ENCODE data around the gene PLA2G12B. TPM values are rescaled to one million over a fixed set of nuclear protein-coding genes. Genes with fewer than 3 reads are reported as not detected.

The PLA2G12B gene
- total RNA-seq = not detected in 2 replicates

GRCh38 chr10:72954596-72955554, at the start of gene PLA2G12B:
Gene PLA2G12B (minus strand): TSS chr10:72954806. CDS start chr10:72954685, 121 bp downstream.

GRCh38 chr10:72893136-72893798, 61.3 kb downstream of the PLA2G12B start, which contains the start of gene OIT3:
Gene OIT3 (plus strand): TSS chr10:72893739. CDS start chr10:72893799, 60 bp downstream.

Other genes with a start within 250 kb of the PLA2G12B start
- 0.19 TPM in 1 of 2 replicates, not detected in the other for gene OIT3, start 61.1 kb downstream of the PLA2G12B start, total RNA-seq
- 82.1 and 113 TPM in 2 replicates for gene P4HA1, start 142.1 kb upstream of the PLA2G12B start, total RNA-seq
- gene NUDT13, start 155.6 kb upstream of the PLA2G12B start, total RNA-seq = 1.3 and 2.0 TPM in 2 replicates
- gene ECD, start 213.2 kb upstream of the PLA2G12B start, total RNA-seq = 38.2 and 53.2 TPM in 2 replicates
- 24.0 and 25.2 TPM in 2 replicates for gene FAM149B1, start 213.3 kb upstream of the PLA2G12B start, total RNA-seq

Measured in vein endothelial cell (primary cell).